ENCODE data around the gene ARL4C. TPM values are rescaled to one million over a fixed set of nuclear protein-coding genes. Genes with fewer than 3 reads are reported as not detected.

Gene ARL4C
- total and polyA plus RNA-seq, 4 donors: 1.4 to 2.8 (median 2.1) TPM

DNA sequence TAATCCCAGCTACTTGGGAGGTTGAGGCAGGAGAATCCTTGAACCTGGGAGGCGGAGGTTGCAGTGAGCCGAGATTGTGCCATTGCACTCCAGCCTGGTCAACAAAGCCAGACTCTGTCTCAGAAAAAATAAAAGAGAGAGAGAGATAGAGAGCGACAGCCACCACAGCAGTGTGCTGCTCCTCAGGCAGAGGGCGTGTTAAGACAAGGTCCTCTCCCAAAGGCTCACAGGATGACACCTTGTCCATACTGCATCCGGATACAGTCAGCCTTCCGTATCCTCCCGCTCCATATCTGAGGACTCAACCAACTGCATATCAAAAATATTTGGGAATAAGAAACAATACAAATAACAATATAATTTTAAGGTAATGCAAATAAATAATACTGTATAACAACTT lies 20.1 kb downstream of the ARL4C start:
- no peaks in the 10 kb centered on the region for H3K27me3 ChIP-seq (ENCODE audit: control insufficient read depth in 4 of 4, insufficient read depth in 4 of 4, low read length in 3 of 4)
- TF ChIP-seq, protein P1, sequence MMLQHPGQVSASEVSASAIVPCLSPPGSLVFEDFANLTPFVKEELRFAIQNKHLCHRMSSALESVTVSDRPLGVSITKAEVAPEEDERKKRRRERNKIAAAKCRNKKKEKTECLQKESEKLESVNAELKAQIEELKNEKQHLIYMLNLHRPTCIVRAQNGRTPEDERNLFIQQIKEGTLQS (IDR thresholded peaks at IDR 0.05): no peak
- no peak for TF ChIP-seq RAD21 (IDR thresholded peaks at IDR 0.05)
- no peaks in the 10 kb centered on the region for H3K36me3 ChIP-seq (ENCODE audit: control insufficient read depth in 4 of 4, insufficient read depth in 3 of 4, low read depth in 1 of 4, low read length in 3 of 4)
- H3K9me3 ChIP-seq (ENCODE audit: control insufficient read depth in 4 of 4, low read length in 3 of 4): no peaks in the 10 kb centered on the region
- H3K4me3 ChIP-seq (ENCODE audit: low read depth in 1 of 3, low read length in 3 of 3): no peak overlapping the region
- no peak for DNase-seq (ENCODE audit: low spot score)
- H3K27ac ChIP-seq (ENCODE audit: low read depth in 1 of 2, low read length in 2 of 2): no peak overlapping the region
- H3K9ac ChIP-seq (ENCODE audit: low read depth in 1 of 2, low read length in 2 of 2): no peak overlapping the region
- H3K4me1 ChIP-seq (ENCODE audit: control insufficient read depth in 4 of 4, insufficient read depth in 4 of 4, low read length in 3 of 4): no peaks in the 10 kb centered on the region
- 90% methylated on average over 7 of the region's 7 CpGs for WGBS

DNA sequence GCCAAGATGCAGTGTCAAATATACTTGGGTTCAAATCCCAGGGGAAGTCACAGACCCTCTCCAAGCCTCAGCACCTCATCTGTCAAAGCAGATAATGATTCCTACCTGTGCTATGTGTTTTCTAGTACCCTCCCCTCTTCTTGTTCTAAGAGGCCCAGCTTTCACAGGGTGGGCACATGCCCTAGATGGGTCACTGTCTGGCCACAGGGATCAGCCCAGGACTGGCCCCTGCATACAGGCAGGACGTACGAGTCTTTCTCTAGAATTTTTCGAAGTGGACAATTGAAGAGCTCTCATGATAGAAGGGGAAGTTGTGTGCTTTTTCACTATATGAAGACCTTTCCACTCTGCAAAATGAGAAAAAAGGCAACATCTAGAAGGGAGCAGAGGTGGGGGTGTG lies 22.2 kb downstream of the ARL4C start:
- no peak overlapping the region for H3K27ac ChIP-seq (ENCODE audit: low read depth in 1 of 2, low read length in 2 of 2)
- 93% methylated on average over 3 of the region's 3 CpGs for WGBS
- H3K9me3 ChIP-seq (ENCODE audit: control insufficient read depth in 4 of 4, low read length in 3 of 4): no peaks in the 10 kb centered on the region
- no peak overlapping the region for H3K4me3 ChIP-seq (ENCODE audit: low read depth in 1 of 3, low read length in 3 of 3)
- TF ChIP-seq RAD21 (IDR thresholded peaks at IDR 0.05) (no peak), SP1 (IDR thresholded peaks at IDR 0.05) (no peak), HNF4G (IDR thresholded peaks at IDR 0.05) (no peak), JUND (IDR thresholded peaks at IDR 0.05) (no peak), RXRA (IDR thresholded peaks at IDR 0.05) (no peak), GABPA (IDR thresholded peaks at IDR 0.05 in 1 of 2, conservative IDR thresholded peaks at IDR 0.05 in 1 of 2) (no peak), FOXA2 (IDR thresholded peaks at IDR 0.05) (no peak), YY1 (IDR thresholded peaks at IDR 0.05) (no peak), FOXA1 (IDR thresholded peaks at IDR 0.05) (no peak), NR2F2 (IDR thresholded peaks at IDR 0.05) (no peak), EGR1 (IDR thresholded peaks at IDR 0.05; ENCODE audit: low read depth in 2 of 2) (no peak), HNF4A (conservative IDR thresholded peaks at IDR 0.05) (no peak), TAF1 (conservative IDR thresholded peaks at IDR 0.05) (no peak)
- TF ChIP-seq, protein P2, sequence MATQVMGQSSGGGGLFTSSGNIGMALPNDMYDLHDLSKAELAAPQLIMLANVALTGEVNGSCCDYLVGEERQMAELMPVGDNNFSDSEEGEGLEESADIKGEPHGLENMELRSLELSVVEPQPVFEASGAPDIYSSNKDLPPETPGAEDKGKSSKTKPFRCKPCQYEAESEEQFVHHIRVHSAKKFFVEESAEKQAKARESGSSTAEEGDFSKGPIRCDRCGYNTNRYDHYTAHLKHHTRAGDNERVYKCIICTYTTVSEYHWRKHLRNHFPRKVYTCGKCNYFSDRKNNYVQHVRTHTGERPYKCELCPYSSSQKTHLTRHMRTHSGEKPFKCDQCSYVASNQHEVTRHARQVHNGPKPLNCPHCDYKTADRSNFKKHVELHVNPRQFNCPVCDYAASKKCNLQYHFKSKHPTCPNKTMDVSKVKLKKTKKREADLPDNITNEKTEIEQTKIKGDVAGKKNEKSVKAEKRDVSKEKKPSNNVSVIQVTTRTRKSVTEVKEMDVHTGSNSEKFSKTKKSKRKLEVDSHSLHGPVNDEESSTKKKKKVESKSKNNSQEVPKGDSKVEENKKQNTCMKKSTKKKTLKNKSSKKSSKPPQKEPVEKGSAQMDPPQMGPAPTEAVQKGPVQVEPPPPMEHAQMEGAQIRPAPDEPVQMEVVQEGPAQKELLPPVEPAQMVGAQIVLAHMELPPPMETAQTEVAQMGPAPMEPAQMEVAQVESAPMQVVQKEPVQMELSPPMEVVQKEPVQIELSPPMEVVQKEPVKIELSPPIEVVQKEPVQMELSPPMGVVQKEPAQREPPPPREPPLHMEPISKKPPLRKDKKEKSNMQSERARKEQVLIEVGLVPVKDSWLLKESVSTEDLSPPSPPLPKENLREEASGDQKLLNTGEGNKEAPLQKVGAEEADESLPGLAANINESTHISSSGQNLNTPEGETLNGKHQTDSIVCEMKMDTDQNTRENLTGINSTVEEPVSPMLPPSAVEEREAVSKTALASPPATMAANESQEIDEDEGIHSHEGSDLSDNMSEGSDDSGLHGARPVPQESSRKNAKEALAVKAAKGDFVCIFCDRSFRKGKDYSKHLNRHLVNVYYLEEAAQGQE (IDR thresholded peaks at IDR 0.05): no peak
- TF ChIP-seq, protein P3, sequence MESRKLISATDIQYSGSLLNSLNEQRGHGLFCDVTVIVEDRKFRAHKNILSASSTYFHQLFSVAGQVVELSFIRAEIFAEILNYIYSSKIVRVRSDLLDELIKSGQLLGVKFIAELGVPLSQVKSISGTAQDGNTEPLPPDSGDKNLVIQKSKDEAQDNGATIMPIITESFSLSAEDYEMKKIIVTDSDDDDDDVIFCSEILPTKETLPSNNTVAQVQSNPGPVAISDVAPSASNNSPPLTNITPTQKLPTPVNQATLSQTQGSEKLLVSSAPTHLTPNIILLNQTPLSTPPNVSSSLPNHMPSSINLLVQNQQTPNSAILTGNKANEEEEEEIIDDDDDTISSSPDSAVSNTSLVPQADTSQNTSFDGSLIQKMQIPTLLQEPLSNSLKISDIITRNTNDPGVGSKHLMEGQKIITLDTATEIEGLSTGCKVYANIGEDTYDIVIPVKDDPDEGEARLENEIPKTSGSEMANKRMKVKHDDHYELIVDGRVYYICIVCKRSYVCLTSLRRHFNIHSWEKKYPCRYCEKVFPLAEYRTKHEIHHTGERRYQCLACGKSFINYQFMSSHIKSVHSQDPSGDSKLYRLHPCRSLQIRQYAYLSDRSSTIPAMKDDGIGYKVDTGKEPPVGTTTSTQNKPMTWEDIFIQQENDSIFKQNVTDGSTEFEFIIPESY (IDR thresholded peaks at IDR 0.05): no peak
- TF ChIP-seq, protein P4, sequence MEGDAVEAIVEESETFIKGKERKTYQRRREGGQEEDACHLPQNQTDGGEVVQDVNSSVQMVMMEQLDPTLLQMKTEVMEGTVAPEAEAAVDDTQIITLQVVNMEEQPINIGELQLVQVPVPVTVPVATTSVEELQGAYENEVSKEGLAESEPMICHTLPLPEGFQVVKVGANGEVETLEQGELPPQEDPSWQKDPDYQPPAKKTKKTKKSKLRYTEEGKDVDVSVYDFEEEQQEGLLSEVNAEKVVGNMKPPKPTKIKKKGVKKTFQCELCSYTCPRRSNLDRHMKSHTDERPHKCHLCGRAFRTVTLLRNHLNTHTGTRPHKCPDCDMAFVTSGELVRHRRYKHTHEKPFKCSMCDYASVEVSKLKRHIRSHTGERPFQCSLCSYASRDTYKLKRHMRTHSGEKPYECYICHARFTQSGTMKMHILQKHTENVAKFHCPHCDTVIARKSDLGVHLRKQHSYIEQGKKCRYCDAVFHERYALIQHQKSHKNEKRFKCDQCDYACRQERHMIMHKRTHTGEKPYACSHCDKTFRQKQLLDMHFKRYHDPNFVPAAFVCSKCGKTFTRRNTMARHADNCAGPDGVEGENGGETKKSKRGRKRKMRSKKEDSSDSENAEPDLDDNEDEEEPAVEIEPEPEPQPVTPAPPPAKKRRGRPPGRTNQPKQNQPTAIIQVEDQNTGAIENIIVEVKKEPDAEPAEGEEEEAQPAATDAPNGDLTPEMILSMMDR (IDR thresholded peaks at IDR 0.05; ENCODE audit: low read depth, low read length, missing input control): no peak
- TF ChIP-seq, protein P1 (IDR thresholded peaks at IDR 0.05): no peak
- TF ChIP-seq, protein P5, sequence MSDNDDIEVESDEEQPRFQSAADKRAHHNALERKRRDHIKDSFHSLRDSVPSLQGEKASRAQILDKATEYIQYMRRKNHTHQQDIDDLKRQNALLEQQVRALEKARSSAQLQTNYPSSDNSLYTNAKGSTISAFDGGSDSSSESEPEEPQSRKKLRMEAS (IDR thresholded peaks at IDR 0.05): no peak
- no peaks in the 10 kb centered on the region for H3K36me3 ChIP-seq (ENCODE audit: control insufficient read depth in 4 of 4, insufficient read depth in 3 of 4, low read depth in 1 of 4, low read length in 3 of 4)
- no peaks in the 10 kb centered on the region for H3K4me1 ChIP-seq (ENCODE audit: control insufficient read depth in 4 of 4, insufficient read depth in 4 of 4, low read length in 3 of 4)
- no peak overlapping the region for H3K9ac ChIP-seq (ENCODE audit: low read depth in 1 of 2, low read length in 2 of 2)
- DNase-seq (ENCODE audit: low spot score): no peak
- H3K27me3 ChIP-seq (ENCODE audit: control insufficient read depth in 4 of 4, insufficient read depth in 4 of 4, low read length in 3 of 4): no peaks in the 10 kb centered on the region

Data from liver (tissue), 9 donors.